Measurements from ENCODE around the gene SMARCA4.

- TF ChIP-seq POLR2A (IDR thresholded peaks at IDR 0.05) (no peak), CTCF (IDR thresholded peaks at IDR 0.05) (no peak)
Measured at GRCh38 chr19:11094520-11094894, 133.7 kb downstream of the SMARCA4 start.

All from lower leg skin (tissue), 3 donors.